UCSD-AML1 (cell line): ENCODE measurements around the gene THBS2.
"Not testable (repeated sequence)": the region's sequence is repeated elsewhere in the genome, so short reads cannot be mapped to it uniquely, and the experiment has no call there.

Source experiments
- DNase-seq: peaks from one replicate; lab custom pipeline; 2025; ENCODE audit not compliant: unreplicated experiment; lab: John Stamatoyannopoulos, UW

Gene THBS2

DNA sequence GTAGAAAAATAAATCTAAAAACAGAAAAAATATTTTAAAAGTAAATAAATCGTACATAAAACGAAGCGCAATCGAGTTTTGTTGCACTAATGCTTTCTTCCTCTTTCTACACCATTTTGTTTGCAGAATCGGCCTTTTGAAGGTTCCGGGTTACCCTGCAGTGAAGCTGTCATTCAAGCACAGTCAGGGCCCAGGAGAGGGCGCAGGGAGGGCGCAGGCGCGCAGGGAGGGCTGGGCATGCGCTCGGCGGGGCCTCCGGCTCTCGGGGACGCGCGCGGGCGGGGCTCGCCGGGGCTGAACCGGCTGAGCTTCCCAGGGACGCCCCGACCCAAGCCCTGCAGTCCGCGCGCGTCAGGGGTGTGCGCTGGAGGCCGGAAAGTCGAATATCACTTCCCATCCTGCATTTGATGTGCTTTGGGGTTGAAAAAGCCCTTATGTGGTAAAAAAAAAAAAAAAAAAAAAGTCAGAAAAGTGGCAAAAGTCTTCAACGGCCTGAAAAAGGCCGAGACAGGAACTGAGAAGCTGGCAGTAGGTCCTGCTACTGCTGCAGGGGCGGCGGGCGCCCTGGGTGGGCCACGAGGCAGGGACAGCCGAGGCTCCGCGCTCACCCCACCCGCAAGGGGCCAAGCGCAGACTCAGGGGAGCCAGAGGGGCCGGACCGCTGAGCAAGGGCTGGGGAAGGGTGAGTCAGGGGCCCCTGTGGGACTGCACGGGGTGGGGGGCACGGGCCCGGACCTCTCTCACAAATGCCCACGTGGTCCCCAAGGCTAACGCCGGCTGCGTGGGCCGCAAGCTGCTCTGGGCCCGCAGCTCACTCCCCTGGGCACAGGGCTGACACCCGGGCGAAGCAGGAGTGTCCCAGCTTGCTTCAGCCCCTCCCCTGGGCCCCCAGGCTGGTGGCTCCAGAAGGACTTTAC lies 40.5 kb downstream of the THBS2 start:
- peak; percentile 91 for DNase-seq

DNA sequence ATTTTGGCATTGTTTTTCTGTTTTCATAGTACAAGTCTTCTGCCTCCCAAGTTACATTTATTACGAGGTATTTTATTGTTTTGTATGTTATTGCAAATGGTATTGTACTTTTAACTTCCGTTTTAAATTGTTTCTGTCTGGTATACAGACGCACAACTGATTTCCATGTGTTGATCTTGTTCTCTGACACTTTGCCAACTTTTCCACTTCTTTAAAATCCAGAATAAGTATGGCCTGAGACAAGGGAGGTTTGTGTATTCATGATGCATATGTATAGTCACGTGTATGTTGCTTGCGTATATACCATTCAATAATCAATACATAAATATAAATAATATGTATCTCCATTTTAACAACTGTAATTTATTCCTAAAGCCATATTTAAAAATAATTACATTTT lies 41.2 kb downstream of the THBS2 start:
- DNase-seq = no peak

DNA sequence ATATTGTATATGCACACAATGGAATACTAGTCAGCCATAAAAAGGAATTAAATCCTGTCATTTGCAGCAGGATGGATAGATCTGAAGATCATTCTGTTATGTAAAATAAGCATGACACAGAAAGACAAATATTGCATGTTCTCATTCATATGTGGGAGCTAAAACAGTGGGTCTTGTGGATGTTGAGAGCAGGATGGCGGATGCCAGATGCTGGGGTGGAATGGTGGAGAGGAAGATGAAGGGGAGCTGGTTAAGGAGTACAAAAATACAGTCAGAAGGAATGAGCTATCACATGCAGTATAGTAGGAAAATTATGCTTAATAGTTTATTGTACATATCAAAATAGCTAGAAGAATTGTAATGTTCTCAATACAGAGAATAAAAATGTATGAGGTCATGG lies 41.8 kb downstream of the THBS2 start:
- no peak for DNase-seq

DNA sequence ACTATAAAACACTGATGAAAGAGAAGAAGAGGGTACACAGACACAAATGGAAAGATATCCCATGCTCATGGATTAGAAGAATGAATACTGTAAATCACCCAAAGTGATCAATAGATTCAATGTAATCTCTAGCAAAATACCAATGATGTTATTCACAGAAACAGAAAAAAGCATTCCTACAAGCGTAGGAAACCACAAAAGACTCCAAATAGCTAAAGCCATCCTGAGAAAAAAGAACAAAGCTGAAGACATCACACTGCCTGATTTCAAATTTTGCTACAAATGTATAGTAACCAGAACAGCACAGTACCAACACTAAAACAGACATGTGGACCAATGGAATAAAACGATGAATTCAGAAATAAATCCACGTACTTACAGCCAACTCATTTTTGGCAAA lies 43.0 kb downstream of the THBS2 start:
- DNase-seq = no peak

DNA sequence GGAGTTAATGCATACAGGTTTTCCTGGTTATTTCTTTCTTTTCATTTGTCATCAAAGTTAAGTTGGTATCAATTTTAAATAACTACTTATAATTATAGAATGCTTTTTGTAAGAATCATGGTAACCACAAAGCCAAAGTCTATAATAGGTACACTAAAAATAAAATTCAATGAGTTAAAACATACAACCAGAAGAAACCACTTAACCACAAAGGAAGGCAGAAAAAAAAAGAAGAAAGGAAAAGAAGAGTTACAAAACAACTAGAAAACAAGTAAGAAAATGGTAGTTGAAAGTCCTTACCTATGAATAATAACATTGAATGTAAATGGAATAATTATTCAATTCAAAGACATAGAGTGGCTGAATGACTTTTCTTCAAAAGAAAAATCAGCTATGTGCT lies 45.6 kb downstream of the THBS2 start:
- DNase-seq = no peak

DNA sequence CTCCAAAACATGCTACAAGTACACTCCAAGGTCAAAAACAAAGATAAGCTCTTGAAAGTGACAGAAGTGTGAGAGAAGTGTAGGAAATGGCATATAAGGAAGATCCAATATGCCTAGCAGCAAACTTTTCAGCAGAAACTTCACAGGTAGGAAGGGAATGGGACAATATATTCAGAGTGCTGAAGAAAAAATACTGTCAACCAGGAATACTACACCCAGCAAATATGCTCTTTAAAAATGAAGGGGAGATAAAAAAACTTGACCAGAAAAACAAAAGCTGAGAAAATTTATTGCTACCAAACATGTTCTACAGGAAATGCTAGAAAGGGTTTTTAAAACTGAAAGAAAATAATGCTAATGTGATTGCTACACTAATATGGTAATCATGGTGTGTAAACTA lies 46.2 kb downstream of the THBS2 start:
- no peak for DNase-seq

DNA sequence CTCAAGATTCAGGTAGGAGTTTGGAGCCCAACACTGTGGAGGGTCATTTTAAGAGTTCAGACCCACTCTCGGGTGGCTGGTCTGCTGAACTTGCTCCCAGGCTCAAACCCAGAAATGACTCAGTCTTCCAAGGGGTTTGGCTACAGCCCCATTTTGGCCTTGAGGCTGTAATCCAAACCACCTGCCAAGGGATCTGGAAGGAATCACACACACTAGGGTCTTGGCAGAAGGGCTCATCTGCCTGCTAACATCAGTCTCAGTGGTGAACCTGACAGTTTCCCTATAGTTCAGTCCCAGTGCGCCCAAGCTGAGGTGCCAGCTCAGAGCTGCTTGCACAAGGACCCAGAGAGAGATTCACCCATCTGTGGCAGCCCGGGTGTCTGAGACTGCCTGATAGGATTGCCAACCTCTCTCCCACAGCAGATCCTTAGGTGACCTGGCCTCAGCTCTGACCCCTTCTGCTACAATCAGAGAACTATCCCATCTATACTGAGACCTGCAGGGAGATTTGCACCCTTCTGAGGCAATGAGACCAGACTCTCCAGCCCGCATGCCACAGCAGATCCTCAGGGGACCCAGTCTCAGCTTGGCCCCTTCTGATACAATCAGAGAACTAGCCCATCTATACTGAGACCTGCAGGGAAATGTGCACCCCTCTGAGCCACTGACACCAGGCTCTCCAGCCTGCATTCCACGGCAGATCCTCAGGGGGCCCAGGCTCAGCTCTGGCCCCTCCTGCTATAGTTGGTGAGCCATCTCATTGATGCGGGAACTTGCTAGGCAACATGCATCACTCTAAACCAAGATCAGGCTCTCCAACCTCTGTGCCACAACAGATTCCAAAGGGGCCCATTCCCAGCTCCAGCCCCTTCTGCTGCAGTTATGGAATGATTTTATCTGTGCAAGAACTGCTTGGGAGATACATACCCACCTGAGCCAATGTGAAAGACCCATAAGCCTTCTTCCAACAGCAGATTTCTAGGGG lies 48.2 kb downstream of the THBS2 start:
- no peak for DNase-seq

DNA sequence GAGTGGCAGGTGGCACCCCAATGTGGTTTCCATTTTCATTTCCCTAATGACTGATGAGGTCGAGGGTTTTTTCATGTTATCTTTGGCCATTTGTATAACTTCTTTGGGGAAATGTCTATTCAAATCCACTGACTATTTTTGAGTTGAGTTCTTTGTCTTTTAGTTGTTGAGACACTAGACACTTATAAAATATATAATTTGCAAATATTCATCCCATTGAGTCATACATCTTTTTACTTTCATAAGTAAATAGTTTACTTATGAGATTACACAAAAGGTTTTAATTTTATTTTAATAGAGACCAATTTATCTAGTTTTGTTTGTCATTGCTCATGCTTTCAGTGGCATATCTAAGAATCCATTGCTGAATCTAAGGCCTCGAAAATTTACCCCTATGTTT lies 49.5 kb downstream of the THBS2 start:
- DNase-seq = no peak

DNA sequence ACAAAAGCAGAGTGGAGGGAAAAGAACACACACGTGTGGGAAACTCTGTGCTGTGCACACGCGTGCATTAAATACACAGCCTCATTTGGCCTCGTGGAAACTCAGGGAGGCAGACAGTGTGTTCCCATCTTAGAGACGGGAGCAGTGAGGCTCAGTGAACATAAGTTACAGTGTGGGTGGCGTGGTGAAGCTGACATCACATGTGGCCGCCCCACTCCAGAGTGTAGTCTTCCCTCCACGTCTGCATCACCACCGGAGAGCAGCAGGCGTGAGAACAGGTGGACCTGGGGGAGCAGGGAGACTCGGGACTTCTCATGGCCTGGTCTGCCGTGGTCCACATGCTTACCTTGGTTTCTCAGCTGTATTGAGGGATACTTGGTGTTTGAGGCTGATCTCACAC lies 51.7 kb downstream of the THBS2 start:
- no peak for DNase-seq

DNA sequence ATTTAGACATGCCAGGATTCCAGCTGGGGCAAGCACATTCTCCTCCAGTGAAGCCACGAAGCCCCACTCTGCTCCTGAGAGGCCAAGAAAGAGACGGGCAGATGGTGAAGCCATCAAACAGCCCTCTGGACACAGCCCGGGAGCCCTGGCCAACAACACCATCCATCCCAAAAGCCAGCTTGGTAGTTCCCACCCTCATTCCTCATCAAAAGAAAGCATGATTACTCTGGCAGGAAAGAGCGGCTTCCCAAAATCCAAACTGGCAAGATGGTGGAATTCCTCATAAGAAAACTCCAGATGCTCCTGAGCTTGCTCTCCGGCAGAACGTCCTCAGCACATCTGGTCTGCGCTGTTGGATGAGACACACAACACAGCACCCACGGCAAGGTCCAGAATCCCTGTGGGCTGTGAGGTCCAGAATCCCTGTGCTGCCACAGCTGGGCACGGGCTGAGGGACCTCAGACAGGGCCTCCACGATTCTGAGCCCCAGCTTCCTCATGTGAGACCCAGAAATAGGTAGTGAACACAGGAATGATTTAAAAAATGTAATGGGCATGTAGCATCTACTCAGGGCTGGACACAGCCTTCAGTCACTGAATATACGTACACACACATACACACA lies 52.6 kb downstream of the THBS2 start:
- no peak for DNase-seq

DNA sequence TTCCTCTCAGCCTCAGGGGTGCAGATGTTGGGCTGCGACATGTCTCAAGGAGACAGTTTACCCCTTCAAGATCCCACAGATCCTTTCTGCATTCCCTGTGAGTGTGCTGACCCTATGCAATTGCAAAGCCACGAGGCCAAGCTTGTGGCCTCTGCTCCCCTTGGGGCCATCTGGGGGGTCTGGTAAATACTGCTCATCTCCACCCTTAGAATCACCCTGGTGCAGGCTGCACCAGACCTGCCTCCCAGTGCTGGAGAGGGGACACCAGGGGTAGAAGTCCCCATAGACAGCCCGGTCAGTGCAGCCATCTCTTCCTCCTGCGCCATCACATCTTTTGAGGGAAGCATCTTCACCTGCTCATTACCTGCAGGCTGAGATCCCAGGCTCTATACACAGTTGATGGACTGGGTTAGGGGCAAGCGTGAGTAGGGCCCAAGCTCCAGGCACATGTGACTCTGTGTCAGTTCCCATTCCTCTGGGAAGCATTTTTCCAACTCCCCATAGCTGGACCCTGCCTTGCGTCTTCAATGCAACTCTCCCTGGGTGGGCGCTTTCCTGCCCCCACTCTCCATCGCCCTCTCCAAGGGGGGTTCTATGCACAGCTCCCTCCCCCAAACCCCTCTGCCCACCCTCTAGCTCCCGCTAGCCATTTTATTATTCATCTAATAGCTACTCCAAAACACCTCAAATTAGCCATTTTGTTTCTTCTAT lies 53.9 kb downstream of the THBS2 start:
- no peak for DNase-seq

DNA sequence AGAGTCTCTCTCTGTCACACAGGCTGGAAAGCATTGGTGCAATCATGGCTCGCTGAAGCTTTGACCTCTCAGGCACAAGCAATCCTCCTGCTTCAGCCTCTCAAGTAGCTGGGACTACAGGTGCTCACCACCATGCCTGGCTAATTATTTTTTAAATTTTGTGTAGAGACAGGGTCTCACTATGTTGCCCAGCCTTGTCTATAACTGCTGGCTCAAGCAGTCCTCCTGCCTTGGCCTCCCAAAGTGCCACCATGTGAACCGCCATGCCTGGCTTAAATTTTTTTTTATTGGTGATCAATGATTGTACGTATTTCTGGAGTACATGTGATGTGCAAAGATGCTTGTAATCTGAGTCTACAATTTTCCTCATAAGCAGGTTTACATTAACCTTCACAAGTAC lies 54.8 kb downstream of the THBS2 start:
- no peak for DNase-seq

DNA sequence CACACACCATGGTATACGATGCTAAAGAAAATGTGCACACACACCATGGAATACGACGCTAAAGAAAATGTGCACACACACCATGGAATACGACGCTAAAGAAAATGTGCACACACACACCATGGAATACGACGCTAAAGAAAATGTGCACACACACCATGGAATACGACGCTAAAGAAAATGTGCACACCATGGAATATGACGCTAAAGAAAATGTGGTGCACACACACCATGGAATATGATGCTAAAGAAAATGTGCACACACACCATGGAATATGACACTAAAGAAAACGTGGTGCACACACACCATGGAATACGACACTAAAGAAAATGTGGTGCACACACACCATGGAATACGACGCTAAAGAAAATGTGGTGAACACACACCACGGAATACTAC lies 55.7 kb downstream of the THBS2 start:
- DNase-seq = not testable (repeated sequence)

DNA sequence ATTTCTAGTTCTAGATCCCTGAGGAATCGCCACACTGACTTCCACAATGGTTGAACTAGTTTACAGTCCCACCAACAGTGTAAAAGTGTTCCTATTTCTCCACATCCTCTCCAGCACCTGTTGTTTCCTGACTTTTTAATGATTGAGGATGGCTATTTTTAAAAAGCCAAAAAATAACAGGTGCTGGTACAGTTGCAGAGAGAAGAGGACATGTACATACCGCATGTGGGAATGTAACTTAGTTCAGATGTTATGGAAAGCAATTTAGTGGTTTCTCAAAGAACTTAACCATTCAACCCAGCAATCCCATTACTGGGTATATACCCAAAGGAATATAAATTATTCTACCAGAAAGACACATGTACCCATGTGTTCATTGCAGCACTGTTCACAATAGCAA lies 57.4 kb downstream of the THBS2 start:
- DNase-seq = not testable (repeated sequence)

DNA sequence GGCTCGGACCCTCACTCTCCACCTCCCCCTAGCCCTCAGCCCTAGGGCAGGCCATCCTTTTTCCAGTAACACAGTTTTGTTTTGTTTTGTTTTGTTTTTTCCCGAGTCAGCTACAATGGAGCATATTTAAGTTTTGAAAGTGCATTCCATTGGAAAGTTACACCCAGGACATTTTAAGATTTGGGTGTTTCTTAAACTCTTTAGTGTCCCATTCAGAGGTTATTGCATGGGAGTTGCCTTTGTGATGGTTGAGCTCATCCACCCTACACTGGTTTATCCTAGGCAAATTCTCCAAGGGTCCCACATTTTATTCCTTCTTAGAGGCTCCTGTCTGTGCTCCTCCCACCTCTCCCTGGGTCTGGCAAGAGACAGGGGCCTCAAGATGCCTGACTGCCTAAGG lies 58.9 kb downstream of the THBS2 start:
- DNase-seq = no peak

DNA sequence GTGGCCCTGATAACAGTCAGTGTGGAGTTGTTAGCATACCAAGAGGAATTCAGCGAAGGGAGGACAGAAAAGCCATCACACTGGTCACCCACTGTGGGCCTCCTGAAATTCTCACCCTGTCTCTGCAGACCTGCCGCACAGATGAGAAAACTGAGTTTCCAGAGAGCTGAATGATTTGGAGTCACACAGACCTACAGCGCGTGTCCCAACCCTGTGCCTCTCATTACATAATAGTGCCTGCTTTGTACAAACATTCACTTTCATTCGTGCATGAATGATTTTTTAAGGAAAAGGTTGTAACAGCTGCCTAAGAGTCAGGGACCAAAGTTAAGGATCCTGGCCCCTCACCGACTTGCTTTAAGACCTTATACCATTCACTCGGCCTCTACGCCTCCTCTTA lies 62.7 kb downstream of the THBS2 start:
- DNase-seq = no peak

DNA sequence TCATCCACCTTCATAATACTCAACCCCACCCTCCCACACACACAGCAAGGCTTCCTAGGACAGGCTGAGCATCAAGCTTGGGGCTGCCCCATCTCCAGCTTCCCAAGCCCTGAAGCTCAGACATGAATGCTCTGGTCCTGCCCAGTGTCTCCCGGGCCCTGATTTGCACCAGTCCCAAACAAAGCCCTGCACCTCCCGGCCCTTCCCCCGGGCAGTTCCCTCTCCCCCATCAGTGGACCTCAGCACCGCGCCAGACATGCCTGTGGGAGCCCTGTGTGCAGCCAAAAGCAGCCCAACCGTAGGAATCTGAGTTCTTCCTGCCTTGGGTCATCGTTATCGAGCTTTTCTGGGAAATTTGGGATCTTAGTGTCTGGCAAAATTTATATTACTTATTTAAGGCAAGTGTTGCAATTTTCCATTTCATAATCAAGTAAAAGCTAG lies 63.5 kb downstream of the THBS2 start:
- DNase-seq = no peak

DNA sequence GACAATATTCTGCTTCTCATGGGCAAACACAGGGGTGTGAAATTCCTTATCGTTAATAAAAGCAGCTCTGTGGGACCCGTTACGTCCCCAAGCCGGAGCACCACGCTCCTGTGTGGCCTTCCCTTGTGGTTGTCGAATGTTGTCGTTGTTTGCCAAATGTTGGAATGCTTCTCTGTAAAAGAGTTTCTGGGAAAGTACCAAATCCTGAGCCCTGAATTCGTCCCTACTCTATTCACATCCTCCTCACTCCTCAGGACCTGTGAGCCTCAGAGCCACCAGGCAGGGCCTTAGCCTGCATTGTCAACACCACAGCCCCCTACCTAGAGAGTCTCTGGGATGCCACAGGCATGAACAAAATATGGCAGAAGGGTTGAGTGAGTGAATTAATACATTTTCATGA lies 64.0 kb downstream of the THBS2 start:
- no peak for DNase-seq

DNA sequence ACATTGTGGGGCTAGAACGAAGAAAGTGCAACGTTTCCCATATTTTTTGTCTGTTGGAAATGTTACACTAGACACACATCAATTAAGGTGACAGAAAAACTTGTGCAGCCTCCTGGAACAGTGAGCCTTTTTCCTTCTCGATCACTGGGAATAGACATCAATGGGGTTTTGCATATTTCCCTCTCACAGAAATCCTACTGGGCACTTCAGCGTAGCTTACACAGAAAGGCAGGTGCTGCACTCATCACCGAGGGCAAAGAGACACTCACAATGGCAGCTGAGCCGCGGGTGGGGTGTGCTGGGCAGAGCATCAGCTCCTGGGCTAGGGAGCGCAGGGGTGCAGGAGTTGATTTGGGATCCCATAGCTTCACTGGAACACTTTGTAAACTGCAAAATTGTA lies 64.5 kb downstream of the THBS2 start:
- no peak for DNase-seq

DNA sequence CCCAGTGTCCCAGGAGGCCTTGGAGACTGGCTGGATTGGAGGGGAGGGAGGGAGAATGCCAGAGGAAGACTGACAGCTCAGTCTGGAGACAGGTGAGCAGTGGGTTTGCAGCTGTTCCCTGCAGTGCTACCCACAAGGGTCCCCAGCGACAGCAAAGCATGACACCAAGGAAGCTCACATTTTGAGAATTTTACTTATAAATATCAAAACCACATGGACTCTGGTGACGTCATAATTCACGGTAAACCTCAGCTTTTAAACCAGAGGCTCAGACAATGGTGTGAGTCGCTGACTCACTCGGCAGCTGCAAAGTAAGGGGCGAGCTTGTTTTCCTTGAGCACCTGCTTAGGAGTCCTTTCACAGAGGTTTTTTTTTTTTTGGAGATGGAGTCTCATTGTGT lies 65.2 kb downstream of the THBS2 start:
- no peak for DNase-seq

DNA sequence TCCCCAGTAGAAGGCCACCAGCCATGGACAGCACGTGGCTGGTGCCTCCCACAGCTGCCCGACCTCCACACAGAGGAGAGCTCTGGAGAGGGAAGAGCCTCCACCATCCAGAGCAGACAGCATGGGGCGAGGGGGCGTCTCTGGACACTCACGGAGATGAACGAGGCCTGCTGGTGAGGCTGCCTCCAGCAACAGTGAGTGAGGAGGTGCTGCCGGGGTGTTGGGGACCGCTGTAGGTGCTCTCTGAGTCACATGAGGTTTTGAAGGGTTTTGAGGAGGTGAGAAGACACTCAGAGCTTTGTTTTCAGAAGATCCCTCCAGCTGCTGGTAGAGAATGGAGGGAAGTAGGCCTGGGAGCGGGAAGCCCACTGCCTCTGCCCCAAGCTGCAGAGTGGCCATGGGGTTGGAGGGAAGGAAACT lies 65.6 kb downstream of the THBS2 start:
- no peak for DNase-seq
